ENCODE measurements around the gene ZNF664.

DNA sequence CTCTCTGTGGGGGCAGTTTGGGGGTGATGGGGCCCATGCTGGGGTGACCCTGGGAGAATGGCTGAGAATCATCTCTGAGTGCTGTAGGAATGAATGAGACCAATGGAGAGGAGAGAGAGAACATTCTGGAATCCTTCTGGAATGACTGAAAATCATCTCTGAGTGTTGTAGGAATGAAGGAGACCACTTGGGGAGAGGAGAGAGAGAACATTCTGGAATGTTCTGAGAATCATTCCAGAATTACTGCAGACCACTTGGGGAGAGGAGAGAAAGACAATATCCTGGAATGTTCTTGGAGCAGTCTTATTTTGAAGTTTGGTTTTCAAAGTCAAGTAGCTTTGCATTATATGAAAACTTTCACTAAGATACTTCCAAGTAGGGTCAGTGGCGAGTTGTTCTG, 64.3 kb downstream of the ZNF664 start:
- TF ChIP-seq ZNF687 (IDR thresholded peaks at IDR 0.05): no peak
- TF ChIP-seq RAD51 (IDR thresholded peaks at IDR 0.05): no peak
- no peak for TF ChIP-seq JUNB (IDR thresholded peaks at IDR 0.05)
- no peak for TF ChIP-seq POLR2A (IDR thresholded peaks at IDR 0.05; ENCODE audit: low read depth, low read length)

All from GM12878 (cell line).